ENCODE results near the gene STX17. TPM values are rescaled to one million over a fixed set of nuclear protein-coding genes. Genes with fewer than 3 reads are reported as not detected.
A peak's percentile ranks its signal among the peaks of the same experiment; 100 is the strongest.
"Not testable (repeated sequence)": the region's sequence is repeated elsewhere in the genome, so short reads cannot be mapped to it uniquely, and the experiment has no call there.

Gene STX17
- 10 to 100 TPM; 24.4 to 32.9 (median 30.8) TPM for polyA plus RNA-seq (ENCODE audit: insufficient read length in 4 of 4)

DNA sequence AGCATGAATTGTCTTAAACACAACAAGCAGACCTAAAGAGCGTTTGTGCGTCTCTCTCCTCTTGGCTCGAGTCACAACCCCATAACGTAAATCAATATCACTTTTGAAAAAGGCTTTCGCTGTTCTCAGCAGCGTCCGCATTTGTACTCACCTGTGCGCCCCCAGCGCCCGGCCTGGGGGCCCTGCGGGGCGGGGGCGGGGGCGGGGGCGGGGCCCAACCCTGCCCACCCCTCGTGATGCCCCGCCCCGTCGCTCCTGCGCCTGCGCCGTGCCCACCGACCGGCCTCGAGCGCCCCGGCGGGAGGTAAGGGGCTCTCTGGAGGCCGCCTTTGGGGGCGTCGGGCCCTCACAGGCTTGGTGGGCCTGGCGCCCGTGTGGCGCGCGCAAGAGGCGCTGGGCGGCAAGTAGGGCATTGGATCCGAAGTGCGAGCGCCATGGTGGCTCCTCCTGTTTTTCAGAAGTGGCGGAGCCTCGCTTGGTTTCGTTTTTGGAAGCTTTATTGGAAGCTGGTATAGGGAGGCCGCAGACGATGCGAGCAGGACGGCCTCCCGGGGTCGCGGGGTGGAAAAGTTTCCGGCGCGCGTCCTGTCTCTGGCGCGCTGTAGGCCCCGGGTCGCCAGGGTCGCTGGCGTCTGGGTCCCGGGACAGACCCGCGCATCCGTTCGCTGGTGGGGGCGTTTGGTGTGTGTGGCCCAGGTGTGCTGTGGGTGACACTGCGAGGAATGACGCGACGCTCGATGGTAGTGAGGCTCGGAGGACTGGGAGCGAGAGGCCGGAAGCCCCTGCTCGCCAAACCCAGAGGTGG, at the start of gene STX17:
STX17 (plus strand) TSS at position 252 of the 805 bp plus-strand sequence. CDS start 8,586 bp downstream, outside the sequence.
- DNase-seq (ENCODE audit: low read depth in 4 of 4, low spot score in 3 of 4): peak; percentile 54 to 68 (median 64)

DNA sequence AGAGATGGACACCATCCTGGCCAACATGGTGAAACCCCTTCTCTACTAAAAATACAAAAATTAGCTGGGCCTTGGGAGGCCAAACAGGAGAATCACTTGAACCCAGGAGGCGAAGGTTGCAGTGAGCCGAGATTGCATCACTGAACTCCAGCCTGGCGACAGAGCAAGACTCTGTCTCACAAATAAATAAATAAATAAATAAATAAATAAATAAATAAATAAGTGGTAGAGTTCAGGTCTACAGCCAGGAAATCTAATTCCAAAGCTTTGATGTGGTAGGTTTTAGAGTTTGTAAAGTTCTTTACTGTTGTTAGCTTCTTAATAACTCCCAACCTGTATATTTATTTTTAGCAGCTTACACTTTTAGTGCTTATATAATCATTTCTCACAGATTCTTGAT, 48.9 kb upstream of the STX17 start:
- not testable (repeated sequence) for DNase-seq (ENCODE audit: low read depth in 4 of 4, low spot score in 3 of 4)

DNA sequence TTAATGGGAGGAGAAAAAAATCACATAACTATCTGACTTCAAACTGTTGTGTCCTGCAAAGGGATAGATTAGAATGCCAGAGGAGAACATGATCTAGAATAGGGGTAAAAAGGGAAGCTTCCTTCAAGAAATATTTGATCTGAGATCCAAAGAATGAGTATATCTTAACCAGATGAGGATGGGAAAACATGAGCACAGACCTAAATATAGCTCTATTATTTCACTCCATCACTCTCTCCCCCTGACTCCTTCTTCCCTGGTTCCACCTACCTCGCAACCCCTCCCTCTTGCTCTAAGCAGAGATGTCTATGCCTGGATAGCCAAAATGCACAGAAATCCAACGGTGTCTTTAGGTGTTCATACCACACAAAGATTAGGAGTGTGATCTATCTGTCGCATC, 48.4 kb upstream of the STX17 start:
- no peak for DNase-seq (ENCODE audit: low read depth in 4 of 4, low spot score in 3 of 4)

DNA sequence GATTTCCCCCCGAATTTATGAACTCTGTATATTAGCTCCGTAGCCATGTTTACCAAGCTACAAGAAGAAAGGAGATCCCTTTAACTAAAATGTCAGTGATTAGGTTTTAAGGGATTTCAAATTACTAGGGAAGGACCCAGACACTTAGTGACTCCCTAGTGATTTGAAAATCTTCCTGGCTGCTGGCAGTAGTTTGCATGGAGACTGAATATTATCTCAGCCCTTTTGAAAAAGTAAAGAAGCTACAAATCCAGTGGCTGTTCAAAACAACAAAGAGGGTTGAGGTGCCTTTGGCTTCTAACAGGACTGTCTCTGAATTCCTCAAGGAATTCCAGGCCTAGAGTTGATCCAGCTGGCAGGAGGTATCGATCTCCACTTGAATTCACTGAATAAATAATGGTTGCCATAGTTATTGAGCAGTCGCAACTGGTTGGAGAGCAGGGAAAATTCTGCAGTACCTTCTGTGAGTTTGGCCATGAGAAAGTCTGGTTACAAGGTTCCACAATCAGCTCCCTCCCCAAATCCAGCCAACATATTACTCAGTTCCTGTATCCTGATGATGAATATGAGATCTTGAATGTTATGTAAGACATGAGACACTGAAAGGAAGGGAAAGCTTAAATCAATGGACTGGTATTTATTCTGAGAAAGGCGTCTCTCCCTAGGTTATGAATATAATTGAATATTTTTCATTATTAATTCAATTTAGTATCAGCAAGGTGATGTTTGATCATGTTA, 47.0 kb upstream of the STX17 start:
- no peak for DNase-seq (ENCODE audit: low read depth in 4 of 4, low spot score in 3 of 4)

DNA sequence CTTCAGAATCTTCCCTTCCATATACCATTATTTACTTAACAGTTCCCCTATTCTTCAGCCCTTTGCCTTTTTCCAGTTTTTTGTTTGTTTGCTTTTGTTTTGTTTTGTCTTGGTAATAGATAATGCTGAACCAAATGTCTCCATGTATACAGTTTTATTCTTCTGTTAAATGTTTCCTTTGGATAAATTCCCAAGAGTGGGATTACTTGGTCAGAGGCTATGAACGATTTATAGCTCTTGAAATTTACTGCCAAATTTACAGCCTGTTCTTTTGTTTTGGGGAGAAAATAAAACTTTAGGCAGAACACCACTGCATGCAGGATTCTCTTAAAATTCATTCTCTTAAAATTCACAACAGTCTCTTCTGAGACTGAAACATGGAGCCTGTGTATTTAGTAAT, 46.2 kb upstream of the STX17 start:
- DNase-seq (ENCODE audit: low read depth in 4 of 4, low spot score in 3 of 4): peak; percentile 16 to 24 (median 18)

DNA sequence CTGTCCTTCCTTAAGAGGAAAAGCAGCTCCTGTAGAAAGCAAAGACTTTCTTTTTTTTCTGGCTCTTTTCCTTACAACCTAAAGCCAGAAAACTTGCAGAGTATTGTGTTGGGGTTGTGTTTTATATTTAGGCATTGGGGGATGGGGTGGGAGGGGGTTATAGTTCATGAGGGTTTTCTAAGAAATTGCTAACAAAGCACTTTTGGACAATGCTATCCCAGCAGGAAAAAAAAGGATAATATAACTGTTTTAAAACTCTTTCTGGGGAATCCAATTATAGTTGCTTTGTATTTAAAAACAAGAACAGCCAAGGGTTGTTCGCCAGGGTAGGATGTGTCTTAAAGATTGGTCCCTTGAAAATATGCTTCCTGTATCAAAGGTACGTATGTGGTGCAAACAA, 42.5 kb upstream of the STX17 start:
- no peak for DNase-seq (ENCODE audit: low read depth in 4 of 4, low spot score in 3 of 4)

DNA sequence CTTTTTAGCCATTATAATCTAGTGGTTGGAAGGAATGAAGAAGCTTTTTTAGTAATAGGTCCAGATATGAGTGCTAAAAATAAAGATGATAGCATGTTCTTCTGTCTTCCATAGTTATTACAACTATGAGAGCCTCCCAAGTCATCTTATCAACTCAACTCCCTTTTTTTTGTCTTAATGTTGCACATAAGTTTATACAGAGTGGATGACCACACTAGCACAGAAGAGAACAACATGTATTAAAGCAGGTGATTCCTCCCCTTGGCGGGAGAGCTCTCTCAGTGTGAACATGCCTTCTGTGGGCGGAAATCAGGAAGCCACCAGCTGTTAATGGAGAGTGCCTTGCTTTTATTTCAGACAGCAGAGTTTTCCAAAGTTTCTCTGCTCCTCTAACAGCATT, 40.1 kb upstream of the STX17 start:
- DNase-seq (ENCODE audit: low read depth in 4 of 4, low spot score in 3 of 4): no peak

DNA sequence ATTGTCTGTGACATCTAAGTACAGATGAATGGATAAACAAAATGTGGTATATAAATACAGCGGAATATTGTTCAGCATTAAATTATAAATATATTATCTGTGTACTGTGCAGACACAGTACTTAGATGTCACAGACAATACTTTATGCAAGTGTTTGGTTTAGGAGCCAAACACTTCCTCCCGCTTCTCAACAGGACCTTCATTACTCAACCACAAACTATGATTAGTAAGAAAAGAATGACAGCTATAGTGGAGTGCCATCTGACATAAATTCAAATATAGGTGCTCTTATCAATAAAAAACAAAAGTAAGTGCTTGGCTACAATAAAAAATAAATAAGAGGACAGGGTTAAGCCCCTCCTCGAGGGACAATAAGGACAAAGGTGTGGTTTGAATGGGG, 38.9 kb upstream of the STX17 start:
- no peak for DNase-seq (ENCODE audit: low read depth in 4 of 4, low spot score in 3 of 4)

DNA sequence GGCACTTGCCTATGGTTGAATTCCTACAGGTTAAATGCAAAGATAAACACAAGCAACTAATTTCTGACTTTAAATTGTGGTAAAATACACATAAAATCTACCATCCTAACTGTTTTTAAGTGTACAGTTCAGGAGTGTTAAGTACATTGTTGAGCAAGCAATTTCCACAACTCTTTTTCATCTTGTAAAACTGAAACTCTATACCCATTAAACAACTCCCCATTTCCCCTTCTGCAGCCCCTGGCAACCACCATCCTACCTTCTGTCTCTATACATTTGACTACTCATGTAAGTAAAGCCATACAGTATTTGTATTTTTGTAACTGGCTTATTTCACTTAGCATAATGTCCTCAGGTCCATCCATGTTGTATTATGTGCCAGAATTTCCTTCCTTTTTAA, 38.5 kb upstream of the STX17 start:
- no peak for DNase-seq (ENCODE audit: low read depth in 4 of 4, low spot score in 3 of 4)

DNA sequence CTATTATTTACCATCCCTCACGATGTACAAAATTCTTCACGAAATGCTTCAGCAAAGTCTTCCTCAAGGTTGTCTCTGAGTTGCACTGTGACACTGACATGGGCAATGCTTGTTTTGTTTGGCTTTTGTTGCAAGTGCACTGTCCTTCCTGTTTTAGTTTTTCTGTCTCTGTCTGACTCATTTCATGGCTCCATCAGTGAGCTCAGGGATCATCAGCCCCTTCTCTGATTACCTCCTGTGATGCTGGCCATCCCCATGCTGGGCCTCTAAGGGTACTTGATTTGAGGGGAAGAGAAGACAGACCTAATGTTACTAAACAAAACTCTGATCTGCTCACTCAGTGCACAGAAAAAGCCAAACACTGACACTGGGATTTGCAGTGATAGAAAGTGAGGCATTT, 37.6 kb upstream of the STX17 start:
- DNase-seq (ENCODE audit: low read depth in 4 of 4, low spot score in 3 of 4): no peak

DNA sequence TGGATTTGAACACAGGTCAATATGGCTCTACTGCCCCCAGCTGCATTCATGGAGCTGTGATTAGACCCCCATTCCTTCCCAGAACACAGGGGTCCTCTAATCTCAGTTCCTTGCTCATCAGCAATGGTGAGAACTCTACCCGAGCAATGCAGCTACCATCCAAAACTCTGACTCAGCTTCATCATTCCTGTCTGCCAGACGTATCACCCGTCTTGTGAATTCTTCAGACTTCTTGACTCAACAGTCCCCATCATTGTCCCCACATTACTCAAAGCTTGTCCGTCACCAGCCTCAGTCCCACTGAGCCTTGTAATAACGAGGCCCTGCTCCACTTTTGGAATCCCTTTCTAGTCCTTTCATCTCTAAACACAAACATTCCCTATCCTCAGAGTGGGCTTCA, 36.3 kb upstream of the STX17 start:
- DNase-seq (ENCODE audit: low read depth in 4 of 4, low spot score in 3 of 4): no peak

DNA sequence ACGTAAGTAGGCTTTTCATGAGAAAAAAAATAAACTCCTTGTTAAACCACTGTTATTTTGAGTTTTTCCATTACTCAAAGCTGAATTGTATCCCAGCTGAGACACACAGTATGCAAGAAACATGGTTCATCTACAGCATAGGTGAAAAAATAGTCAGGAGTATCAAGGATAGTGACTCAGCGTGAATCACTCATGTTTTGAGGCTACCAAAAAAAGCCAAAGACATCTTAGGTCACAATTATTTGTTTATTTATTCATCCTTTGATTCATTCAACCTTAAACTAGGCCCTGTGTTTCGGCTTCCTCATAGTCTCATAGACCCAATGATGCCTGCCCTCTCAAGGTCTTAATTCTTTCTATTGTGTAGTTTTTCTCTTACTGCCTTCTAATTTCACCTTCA, 32.9 kb upstream of the STX17 start:
- no peak for DNase-seq (ENCODE audit: low read depth in 4 of 4, low spot score in 3 of 4)

DNA sequence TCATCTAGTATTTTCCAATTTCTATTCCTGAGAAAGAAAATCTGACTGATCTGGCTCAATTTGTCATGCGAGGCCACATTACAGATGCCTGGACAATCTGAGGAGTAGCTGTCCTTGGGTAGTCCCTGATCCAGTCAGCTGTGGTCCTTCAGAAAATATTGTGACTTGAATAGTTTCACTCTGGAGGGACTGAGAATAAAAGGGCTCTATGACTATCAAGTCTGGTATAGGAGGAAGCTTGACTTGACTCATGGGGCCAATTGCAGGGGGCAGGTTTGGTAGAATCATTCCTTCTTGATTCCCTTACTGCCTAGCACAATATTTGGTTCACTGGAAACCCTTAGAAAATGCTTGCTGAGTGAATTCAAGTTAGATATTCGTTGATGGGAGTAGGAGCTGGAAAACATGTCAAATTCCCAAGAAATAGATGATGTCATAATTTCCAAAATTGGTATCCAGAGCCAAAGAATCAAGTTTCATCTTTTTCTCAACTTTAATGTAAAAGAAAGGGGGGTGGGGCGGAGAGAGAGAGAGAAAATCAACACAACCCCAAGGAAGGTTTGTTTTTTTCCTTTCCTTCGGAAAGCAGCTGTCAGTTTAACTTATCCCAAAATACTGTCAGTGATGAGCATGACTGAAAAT, 32.4 kb upstream of the STX17 start:
- no peak for DNase-seq (ENCODE audit: low read depth in 4 of 4, low spot score in 3 of 4)

DNA sequence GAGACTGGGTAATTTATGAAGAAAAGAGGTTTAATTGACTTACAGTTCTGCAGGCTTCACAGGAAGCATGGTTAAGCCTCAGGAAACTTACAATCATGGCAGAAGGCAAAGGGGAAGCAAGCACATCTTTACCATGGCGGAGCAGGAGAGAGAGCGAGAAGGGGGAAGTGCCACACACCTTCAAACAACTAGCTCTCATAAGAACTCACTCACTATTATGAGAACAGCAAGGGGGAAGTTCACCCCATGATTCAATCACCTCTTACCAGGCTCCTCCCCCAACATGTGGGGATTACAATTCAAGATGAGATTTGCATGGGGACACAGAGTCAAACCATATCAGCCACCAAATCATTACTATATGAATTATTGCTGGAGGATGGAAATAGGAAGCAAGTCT, 30.3 kb upstream of the STX17 start:
- DNase-seq (ENCODE audit: low read depth in 4 of 4, low spot score in 3 of 4): no peak

DNA sequence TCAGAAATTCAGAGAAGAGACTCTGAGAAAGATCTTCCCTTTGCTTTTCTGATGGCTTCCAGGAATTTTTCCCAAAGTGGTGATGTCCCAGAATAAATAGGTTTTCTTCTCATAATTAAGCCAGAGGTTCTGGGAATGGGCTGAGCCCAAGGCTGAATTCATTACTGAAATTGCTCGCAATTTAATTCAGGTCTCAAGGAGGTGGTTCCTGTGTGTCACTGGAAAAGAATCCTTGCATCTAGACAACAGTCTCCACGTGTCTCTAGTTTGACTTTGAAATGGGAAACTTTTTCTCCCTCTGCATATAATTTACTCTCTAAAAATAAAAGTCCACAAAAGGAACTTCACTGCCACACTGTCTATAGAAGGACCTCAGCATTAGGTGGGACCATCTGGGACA, 27.8 kb upstream of the STX17 start:
- no peak for DNase-seq (ENCODE audit: low read depth in 4 of 4, low spot score in 3 of 4)

DNA sequence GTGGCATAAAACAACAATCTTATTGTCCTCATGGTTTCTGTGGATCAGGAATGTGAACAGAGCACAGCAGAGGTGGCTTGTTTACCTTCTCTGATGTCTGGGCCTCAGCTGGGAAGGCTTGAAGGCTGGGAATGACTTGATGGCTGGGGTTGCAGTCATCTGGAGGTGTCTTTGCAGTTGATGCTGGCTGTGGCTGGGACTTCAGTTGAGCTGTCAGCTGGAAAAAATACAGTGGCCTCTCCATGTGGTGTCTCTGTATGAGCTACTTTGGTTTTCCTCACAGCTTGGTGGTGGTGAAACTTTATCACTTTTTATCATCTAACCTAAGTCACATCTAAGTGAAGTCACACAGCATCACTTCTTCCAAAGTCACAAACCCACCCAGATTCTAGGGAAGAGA, 24.7 kb upstream of the STX17 start:
- no peak for DNase-seq (ENCODE audit: low read depth in 4 of 4, low spot score in 3 of 4)

DNA sequence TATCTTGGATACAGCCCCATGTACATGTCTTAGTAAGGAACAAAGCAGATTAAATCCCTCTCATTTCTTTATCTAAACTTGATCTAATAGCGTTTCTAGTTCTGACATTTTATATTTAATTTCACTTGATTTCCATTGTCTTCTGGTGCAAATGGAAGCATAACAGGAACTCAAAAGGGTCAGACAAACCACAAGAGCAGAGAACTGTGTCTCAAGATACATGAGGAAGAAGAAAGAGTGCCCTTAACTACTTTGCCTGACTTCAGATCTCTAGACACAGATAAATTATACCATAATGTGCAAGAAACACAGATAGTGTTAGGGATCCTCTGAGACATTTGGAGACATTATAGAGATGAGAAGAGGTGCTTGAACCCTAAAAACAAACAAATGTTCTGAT, 20.7 kb upstream of the STX17 start:
- DNase-seq (ENCODE audit: low read depth in 4 of 4, low spot score in 3 of 4): no peak

DNA sequence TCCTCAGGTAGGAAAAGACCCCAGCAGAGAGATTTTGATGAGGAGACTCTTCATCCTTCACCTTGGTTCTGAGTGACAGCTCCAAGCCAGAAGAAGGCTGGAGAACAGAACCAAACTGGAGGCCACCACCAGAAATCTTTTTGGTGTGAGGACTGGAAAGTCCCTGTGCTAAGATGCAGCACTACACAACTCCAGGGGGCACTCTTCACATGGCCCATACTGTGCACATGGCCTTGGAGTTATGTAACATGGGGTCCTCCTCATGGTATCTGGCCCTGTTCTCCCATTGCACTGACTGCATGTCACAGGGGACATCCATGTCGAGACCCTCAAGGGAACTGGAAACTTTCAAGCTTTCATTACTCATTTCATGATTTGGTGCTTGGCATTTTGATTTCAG, 17.3 kb upstream of the STX17 start:
- DNase-seq (ENCODE audit: low read depth in 4 of 4, low spot score in 3 of 4): no peak

DNA sequence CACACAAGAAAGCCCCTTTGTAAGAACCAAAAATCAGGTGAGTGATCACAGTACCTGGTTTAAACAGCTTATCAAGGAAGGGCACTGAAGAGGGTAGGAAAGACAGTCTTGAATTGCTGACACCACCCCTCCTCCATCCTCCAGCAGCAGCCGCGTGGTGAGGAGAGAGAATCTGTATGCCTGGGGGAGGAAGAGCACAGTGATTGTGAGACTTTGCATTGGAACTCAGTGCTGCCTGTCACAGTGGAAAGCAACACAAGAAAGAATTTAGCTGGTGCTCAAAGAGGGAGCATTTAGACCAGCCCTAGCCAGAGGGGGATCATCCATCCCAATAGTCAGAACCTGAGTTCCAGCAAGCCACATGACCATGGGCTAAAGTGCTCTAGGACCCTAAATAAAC, 11.6 kb upstream of the STX17 start:
- DNase-seq (ENCODE audit: low read depth in 4 of 4, low spot score in 3 of 4): no peak

DNA sequence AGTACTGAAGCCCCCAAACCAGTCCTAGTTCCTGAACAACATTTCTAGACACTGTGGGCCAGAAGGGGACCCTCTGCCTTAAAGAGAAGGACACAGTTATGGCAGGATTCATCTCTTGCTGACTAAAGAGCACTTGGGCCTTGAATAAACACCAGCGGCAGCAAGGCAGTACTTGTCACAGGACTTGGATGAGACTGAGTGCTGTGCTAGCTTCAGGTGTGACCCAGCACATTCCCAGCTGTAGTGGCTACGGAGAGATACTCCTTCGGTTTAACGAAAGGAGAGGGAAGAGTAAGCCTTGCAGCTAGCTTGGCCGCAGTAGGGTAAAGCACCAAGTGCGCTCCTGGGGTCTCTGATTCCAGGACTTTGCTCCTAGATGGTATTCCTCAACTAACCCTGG, 10.9 kb upstream of the STX17 start:
- no peak for DNase-seq (ENCODE audit: low read depth in 4 of 4, low spot score in 3 of 4)

DNA sequence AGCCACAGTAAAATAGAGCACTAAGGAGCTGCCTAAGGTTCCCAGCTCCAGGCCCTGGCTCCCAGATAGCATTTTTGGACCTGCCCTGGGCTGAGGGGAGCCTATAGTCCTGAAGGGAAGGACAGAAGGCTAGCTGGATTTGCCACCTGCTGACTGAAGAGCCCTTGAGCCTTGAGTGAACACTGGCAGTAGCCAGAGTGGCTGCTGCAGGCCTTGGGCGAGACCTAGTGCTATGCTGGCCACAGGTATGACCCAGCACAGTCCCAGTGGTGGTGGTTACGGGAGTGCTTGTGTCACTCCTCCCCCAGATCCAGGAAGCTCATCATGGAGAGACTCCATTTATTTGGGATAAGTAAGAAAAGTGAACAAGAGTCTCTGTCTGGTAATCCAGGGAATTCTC, 10.3 kb upstream of the STX17 start:
- DNase-seq (ENCODE audit: low read depth in 4 of 4, low spot score in 3 of 4): no peak

DNA sequence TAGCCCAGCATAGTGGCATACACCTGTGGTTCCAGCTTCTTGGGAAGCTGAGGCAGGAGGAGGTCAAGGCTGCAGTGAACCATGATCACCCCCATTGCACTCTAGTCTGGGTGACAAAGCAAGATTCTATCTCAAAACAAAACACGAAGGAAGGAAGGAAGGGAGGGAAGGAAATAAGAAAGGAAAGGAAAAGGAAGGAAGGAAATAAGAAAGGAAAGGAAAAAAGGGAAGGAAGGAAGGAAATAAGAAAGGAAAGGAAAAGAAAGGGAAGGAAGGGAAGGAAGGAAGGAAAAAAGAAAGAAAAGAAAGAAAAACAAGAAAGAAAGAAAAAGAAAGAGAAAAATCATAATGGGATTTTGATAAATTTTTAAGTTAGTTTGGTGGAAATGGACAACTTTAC, 3.1 kb upstream of the STX17 start:
- no peak for DNase-seq (ENCODE audit: low read depth in 4 of 4, low spot score in 3 of 4)

All from left renal pelvis (tissue), 4 donors.